ENCODE data around the gene CACNB2.

CACNB2 gene

GRCh38 chr10:18418541-18419215, 278.5 kb downstream of the CACNB2 start:
- Histone ChIP-seq H3K9ac (ENCODE audit: low read length) (no peak overlapping the region), H3K9me3 (ENCODE audit: control insufficient read depth, low read length) (no peaks in the 10 kb centered on the region), H3K79me1 (replicated peaks; ENCODE audit: low read length, poor library complexity, severe bottlenecking) (no peaks in the 10 kb centered on the region), H3K4me2 (ENCODE audit: low read length, poor library complexity, severe bottlenecking) (no peak overlapping the region), H4K8ac (ENCODE audit: low read length) (no peak overlapping the region), H2BK15ac (ENCODE audit: low read depth, poor library complexity, severe bottlenecking) (no peak overlapping the region), H3K4ac (ENCODE audit: low read depth in 1 of 2, low read length in 2 of 2) (no peak overlapping the region), H2BK120ac (ENCODE audit: low read depth, low read length) (no peak overlapping the region), H4K91ac (ENCODE audit: low read length) (no peak overlapping the region), H2AK5ac (ENCODE audit: low read length, severe bottlenecking) (no peak overlapping the region), H3K36me3 (ENCODE audit: control insufficient read depth in 1 of 2, insufficient read depth in 2 of 2, low read depth in 1 of 2, low read length in 2 of 2) (no peaks in the 10 kb centered on the region), H2BK5ac (ENCODE audit: low read depth, low read length, poor library complexity, severe bottlenecking) (no peak overlapping the region), H3K14ac (ENCODE audit: low read length in 2 of 2) (no peak overlapping the region), H3K4me3 (ENCODE audit: insufficient read depth in 1 of 2, low read depth in 1 of 2, low read length in 2 of 2) (no peak overlapping the region), H3K18ac (ENCODE audit: low read depth in 1 of 2, low read length in 2 of 2) (no peak overlapping the region), H2BK12ac (ENCODE audit: low read length in 2 of 2) (no peak overlapping the region), H3K23ac (ENCODE audit: low read length in 2 of 2) (no peak overlapping the region), H3K4me1 (ENCODE audit: control insufficient read depth, insufficient read depth, low read depth, low read length) (no peaks in the 10 kb centered on the region), H2AFZ (ENCODE audit: low read depth, low read length) (no peak overlapping the region), H3K27ac (ENCODE audit: low read length, poor library complexity, severe bottlenecking) (no peak overlapping the region), H3K27me3 (ENCODE audit: control insufficient read depth in 1 of 2, insufficient read depth in 1 of 2, low read length in 2 of 2) (no peaks in the 10 kb centered on the region)
- 68% methylated on average over 7 of the region's 9 CpGs for WGBS
- DNase-seq: no peak

- Histone ChIP-seq H4K91ac (ENCODE audit: low read length) (no peak overlapping the region), H2AK5ac (ENCODE audit: low read length, severe bottlenecking) (no peak overlapping the region), H3K4me2 (ENCODE audit: low read length, poor library complexity, severe bottlenecking) (no peak overlapping the region), H2BK120ac (ENCODE audit: low read depth, low read length) (no peak overlapping the region), H3K4me3 (ENCODE audit: insufficient read depth in 1 of 2, low read depth in 1 of 2, low read length in 2 of 2) (no peak overlapping the region), H3K27ac (ENCODE audit: low read length, poor library complexity, severe bottlenecking) (no peak overlapping the region), H2BK5ac (ENCODE audit: low read depth, low read length, poor library complexity, severe bottlenecking) (no peak overlapping the region), H3K27me3 (ENCODE audit: control insufficient read depth in 1 of 2, insufficient read depth in 1 of 2, low read length in 2 of 2) (peaks cover 0 to 5% of the 10 kb centered on the region in 2 experiments), H3K23ac (ENCODE audit: low read length in 2 of 2) (no peak overlapping the region), H2BK12ac (ENCODE audit: low read length in 2 of 2) (no peak overlapping the region), H3K36me3 (ENCODE audit: control insufficient read depth in 1 of 2, insufficient read depth in 2 of 2, low read depth in 1 of 2, low read length in 2 of 2) (no peaks in the 10 kb centered on the region), H3K9ac (ENCODE audit: low read length) (no peak overlapping the region), H3K14ac (ENCODE audit: low read length in 2 of 2) (no peak overlapping the region), H3K79me1 (replicated peaks; ENCODE audit: low read length, poor library complexity, severe bottlenecking) (no peaks in the 10 kb centered on the region), H3K4ac (ENCODE audit: low read depth in 1 of 2, low read length in 2 of 2) (no peak overlapping the region), H2AFZ (ENCODE audit: low read depth, low read length) (no peak overlapping the region), H3K9me3 (ENCODE audit: control insufficient read depth, low read length) (no peaks in the 10 kb centered on the region), H3K18ac (ENCODE audit: low read depth in 1 of 2, low read length in 2 of 2) (no peak overlapping the region), H2BK15ac (ENCODE audit: low read depth, poor library complexity, severe bottlenecking) (no peak overlapping the region), H3K4me1 (ENCODE audit: control insufficient read depth, insufficient read depth, low read depth, low read length) (no peaks in the 10 kb centered on the region), H4K8ac (ENCODE audit: low read length) (no peak overlapping the region)
- WGBS: 71% methylated on average over 2 of the region's 2 CpGs
- no peak for DNase-seq
Observed at GRCh38 chr10:18419945-18420344, 279.7 kb downstream of the CACNB2 start.

- no peaks in the 10 kb centered on the region for H3K36me3 ChIP-seq (ENCODE audit: control insufficient read depth in 1 of 2, insufficient read depth in 2 of 2, low read depth in 1 of 2, low read length in 2 of 2)
- no peak overlapping the region for H4K91ac ChIP-seq (ENCODE audit: low read length)
- no peak overlapping the region for H2BK12ac ChIP-seq (ENCODE audit: low read length in 2 of 2)
- H2AFZ ChIP-seq (ENCODE audit: low read depth, low read length): no peak overlapping the region
- no peak overlapping the region for H3K9ac ChIP-seq (ENCODE audit: low read length)
- no peak overlapping the region for H3K23ac ChIP-seq (ENCODE audit: low read length in 2 of 2)
- WGBS: 72% methylated on average over 6 of the region's 7 CpGs
- no peaks in the 10 kb centered on the region for H3K4me1 ChIP-seq (ENCODE audit: control insufficient read depth, insufficient read depth, low read depth, low read length)
- no peak overlapping the region for H4K8ac ChIP-seq (ENCODE audit: low read length)
- H3K27ac ChIP-seq (ENCODE audit: low read length, poor library complexity, severe bottlenecking): no peak overlapping the region
- no peak overlapping the region for H2BK120ac ChIP-seq (ENCODE audit: low read depth, low read length)
- H2AK5ac ChIP-seq (ENCODE audit: low read length, severe bottlenecking): no peak overlapping the region
- H3K4me3 ChIP-seq (ENCODE audit: insufficient read depth in 1 of 2, low read depth in 1 of 2, low read length in 2 of 2): no peak overlapping the region
- H3K14ac ChIP-seq (ENCODE audit: low read length in 2 of 2): no peak overlapping the region
- peaks cover 0 to 5% of the 10 kb centered on the region in 2 experiments for H3K27me3 ChIP-seq (ENCODE audit: control insufficient read depth in 1 of 2, insufficient read depth in 1 of 2, low read length in 2 of 2)
- no peak for DNase-seq
- H2BK5ac ChIP-seq (ENCODE audit: low read depth, low read length, poor library complexity, severe bottlenecking): no peak overlapping the region
- H3K18ac ChIP-seq (ENCODE audit: low read depth in 1 of 2, low read length in 2 of 2): no peak overlapping the region
- H3K4ac ChIP-seq (ENCODE audit: low read depth in 1 of 2, low read length in 2 of 2): no peak overlapping the region
- no peak overlapping the region for H2BK15ac ChIP-seq (ENCODE audit: low read depth, poor library complexity, severe bottlenecking)
- no peak overlapping the region for H3K4me2 ChIP-seq (ENCODE audit: low read length, poor library complexity, severe bottlenecking)
- no peaks in the 10 kb centered on the region for H3K9me3 ChIP-seq (ENCODE audit: control insufficient read depth, low read length)
- no peaks in the 10 kb centered on the region for H3K79me1 ChIP-seq (replicated peaks; ENCODE audit: low read length, poor library complexity, severe bottlenecking)
Observed at GRCh38 chr10:18421726-18422293, 281.6 kb downstream of the CACNB2 start.

GRCh38 chr10:18423058-18423637, 282.9 kb downstream of the CACNB2 start:
- Histone ChIP-seq H3K79me1 (replicated peaks; ENCODE audit: low read length, poor library complexity, severe bottlenecking) (no peaks in the 10 kb centered on the region), H2AK5ac (ENCODE audit: low read length, severe bottlenecking) (no peak overlapping the region), H4K8ac (ENCODE audit: low read length) (no peak overlapping the region), H2AFZ (ENCODE audit: low read depth, low read length) (no peak overlapping the region), H2BK12ac (ENCODE audit: low read length in 2 of 2) (no peak overlapping the region), H3K23ac (ENCODE audit: low read length in 2 of 2) (no peak overlapping the region), H2BK120ac (ENCODE audit: low read depth, low read length) (no peak overlapping the region), H3K4me1 (ENCODE audit: control insufficient read depth, insufficient read depth, low read depth, low read length) (no peaks in the 10 kb centered on the region), H3K36me3 (ENCODE audit: control insufficient read depth in 1 of 2, insufficient read depth in 2 of 2, low read depth in 1 of 2, low read length in 2 of 2) (no peaks in the 10 kb centered on the region), H4K91ac (ENCODE audit: low read length) (no peak overlapping the region), H2BK15ac (ENCODE audit: low read depth, poor library complexity, severe bottlenecking) (no peak overlapping the region), H2BK5ac (ENCODE audit: low read depth, low read length, poor library complexity, severe bottlenecking) (no peak overlapping the region), H3K14ac (ENCODE audit: low read length in 2 of 2) (no peak overlapping the region), H3K4me3 (ENCODE audit: insufficient read depth in 1 of 2, low read depth in 1 of 2, low read length in 2 of 2) (no peak overlapping the region), H3K4ac (ENCODE audit: low read depth in 1 of 2, low read length in 2 of 2) (no peak overlapping the region), H3K27ac (ENCODE audit: low read length, poor library complexity, severe bottlenecking) (no peak overlapping the region), H3K4me2 (ENCODE audit: low read length, poor library complexity, severe bottlenecking) (no peak overlapping the region), H3K27me3 (ENCODE audit: control insufficient read depth in 1 of 2, insufficient read depth in 1 of 2, low read length in 2 of 2) (peaks cover 0 to 5% of the 10 kb centered on the region in 2 experiments), H3K18ac (ENCODE audit: low read depth in 1 of 2, low read length in 2 of 2) (no peak overlapping the region), H3K9ac (ENCODE audit: low read length) (no peak overlapping the region), H3K9me3 (ENCODE audit: control insufficient read depth, low read length) (no peaks in the 10 kb centered on the region)
- no peak for DNase-seq
- WGBS: 61% methylated on average over 2 of the region's 4 CpGs

All from mesenchymal stem cell (in vitro differentiated cells and primary cell).